Measurements from ENCODE around the gene PLD4.
"Not testable (repeated sequence)": the region's sequence is repeated elsewhere in the genome, so short reads cannot be mapped to it uniquely, and the experiment has no call there.

Gene PLD4

DNA sequence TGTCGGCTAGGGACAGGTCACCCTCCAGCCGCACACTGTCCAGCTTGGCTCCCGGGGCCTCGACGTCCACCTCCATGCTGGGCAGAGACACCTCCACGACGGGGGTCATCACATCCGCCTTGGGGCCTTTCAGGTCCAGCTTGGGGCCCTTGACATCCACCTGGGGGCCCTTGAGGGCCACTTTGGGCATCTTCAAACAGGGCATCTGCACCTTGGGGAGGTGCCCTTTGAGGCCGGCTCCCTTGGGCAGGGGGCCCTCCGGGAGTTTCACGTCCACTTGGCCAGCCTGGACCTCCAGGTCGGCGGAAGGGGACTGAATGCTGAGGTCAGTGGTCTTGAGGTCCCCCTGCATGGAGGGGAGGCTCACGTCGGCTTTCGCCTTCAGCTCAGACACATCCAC lies 17.9 kb downstream of the PLD4 start:
- no peak for DNase-seq

DNA sequence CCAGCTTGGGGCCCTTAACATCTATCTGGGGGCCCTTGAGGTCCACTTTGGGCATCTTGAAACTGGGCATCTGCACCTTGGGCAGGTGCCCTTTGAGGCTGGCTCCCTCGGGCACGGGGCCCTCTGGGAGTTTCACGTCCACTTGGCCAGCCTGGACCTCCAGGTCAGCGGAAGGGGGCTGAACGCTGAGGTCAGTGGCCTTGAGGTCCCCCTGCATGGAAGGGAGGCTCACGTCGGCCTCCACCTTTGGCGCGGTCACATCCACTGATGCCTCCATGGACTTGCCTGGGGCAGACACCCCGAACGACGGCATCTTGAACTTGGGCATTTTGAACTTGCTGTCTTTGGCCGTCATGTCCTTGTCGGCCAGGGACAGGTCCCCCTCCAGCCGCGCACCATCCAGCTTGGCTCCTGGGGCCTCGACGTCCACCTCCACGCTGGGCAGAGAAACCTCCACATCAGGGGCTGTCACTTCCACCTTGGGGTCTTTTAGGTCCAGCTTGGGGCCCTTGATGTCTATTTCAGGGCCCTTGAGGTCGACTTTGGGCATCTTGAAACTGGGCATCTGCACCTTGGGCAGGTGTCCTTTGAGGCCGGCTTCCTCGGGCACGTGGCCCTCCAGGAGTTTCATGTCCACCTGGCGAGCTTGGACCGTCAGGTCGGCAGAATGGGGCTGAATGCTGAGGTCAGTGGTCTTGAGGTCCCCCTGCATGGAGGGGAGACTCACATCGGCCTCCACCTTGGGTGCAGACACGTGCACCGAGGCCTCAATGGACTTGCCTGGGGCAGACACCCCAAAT lies 18.7 kb downstream of the PLD4 start:
- DNase-seq = not testable (repeated sequence)

DNA sequence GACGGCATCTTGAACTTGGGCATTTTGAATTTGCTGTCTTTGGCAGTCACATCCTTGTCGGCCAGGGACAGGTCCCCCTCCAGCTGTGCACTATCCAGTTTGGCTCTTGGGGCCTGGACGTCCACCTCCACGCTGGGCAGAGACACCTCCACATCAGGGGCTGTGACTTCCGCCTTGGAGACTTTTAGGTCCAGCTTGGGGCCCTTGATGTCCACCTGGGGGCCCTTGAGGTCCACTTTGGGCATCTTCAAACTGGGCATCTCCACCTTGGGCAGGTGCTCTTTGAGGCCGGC lies 19.3 kb downstream of the PLD4 start:
- not testable (repeated sequence) for DNase-seq

DNA sequence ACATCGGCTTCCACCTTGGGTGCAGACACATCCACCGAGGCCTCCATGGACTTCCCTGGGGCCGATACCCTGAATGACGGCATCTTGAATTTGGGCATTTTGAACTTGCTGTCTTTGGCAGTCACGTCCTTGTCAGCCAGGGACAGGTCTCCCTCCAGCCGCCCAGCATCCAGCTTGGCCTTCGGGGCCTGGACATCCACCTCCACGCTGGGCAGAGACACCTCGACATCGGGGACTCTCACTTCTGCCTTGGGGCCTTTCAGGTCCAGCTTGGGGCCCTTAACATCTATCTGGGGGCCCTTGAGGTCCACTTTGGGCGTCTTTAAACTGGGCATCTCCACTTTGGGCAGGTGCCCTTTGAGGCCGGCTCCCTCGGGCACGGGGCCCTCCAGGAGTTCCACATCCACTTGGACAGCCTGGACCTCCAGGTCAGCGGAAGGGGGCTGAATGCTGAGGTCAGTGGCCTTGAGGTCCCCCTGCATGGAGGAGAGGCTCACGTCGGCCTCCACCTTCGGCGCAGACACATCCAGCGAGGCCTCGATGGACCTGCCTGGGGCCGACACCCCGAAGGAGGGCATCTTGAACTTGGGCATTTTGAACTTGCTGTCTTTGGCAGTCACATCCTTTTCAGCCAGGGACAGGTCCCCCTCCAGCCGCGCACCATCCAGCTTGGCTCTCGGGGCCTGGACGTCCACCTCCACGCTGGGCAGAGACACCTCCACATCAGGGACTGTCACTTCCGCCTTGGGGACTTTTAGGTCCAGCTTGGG lies 19.9 kb downstream of the PLD4 start:
- DNase-seq = not testable (repeated sequence)

DNA sequence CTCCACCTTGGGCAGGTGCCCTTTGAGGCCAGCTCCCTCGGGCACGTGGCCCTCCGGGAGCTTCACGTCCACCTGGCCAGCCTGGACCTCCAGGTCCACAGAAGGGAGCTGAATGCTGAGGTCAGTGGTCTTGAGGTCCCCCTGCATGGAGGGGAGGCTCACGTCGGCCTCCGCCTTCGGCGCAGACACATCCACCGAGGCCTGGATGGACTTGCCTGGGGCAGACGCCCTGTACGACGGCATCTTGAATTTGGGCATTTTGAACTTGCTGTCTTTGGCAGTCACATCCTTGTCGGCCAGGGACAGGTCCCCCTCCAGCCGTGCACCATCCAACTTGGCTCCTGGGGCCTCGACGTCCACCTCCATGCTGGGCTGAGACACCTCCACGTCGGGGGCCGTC lies 20.6 kb downstream of the PLD4 start:
- not testable (repeated sequence) for DNase-seq

DNA sequence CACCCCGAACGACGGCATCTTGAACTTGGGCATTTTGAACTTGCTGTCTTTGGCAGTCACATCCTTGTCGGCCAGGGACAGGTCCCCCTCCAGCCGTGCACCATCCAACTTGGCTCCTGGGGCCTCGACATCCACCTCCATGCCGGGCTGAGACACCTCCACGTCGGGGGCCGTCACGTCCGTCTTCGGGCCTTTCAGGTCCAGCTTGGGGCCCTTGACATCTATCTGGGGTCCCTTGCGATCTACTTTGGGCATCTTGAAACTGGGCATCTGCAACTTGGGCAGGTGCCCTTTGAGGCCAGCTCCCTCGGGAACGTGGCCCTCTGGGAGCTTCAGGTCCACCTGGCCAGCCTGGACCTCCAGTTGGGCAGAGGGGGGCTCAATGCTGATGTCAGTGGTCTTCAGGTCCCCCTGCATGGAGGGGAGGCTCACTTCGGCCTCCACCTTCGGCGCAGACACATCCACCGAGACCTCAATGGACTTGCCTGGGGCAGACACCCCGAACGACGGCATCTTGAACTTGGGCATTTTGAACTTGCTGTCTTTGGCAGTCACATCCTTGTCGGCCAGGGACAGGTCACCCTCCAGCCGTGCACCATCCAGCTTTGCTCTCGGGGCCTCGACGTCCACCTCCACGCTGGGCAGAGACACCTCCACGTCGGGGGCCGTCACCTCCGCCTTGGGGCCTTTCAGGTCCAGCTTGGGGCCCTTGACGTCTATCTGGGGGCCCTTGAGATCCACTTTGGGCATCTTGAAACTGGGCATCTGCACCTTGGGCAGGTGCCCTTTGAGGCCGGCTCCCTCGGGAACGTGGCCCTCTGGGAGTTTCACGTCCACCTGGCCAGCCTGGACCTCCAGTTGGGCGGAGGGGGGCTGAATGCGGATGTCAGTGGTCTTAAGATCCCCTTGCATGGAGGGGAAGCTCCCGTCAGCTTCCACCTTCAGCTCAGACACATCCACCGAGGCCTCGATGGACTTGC lies 21.6 kb downstream of the PLD4 start:
- not testable (repeated sequence) for DNase-seq

DNA sequence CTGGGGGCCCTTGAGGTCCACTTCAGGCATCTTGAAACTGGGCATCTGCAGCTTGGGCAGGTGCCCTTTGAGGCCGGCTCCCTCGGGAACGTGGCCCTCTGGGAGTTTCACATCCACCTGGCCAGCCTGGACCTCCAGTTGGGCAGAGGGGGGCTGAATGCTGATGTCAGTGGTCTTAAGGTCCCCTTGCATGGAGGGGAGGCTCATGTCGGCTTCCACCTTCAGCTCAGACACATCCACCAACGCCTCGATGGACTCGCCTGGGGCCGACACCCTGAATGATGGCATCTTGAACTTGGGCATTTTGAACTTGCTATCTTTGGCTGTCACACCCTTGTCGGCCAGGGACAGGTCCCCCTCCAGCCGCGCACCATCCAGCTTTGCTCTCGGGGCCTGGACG lies 22.5 kb downstream of the PLD4 start:
- DNase-seq = not testable (repeated sequence)

DNA sequence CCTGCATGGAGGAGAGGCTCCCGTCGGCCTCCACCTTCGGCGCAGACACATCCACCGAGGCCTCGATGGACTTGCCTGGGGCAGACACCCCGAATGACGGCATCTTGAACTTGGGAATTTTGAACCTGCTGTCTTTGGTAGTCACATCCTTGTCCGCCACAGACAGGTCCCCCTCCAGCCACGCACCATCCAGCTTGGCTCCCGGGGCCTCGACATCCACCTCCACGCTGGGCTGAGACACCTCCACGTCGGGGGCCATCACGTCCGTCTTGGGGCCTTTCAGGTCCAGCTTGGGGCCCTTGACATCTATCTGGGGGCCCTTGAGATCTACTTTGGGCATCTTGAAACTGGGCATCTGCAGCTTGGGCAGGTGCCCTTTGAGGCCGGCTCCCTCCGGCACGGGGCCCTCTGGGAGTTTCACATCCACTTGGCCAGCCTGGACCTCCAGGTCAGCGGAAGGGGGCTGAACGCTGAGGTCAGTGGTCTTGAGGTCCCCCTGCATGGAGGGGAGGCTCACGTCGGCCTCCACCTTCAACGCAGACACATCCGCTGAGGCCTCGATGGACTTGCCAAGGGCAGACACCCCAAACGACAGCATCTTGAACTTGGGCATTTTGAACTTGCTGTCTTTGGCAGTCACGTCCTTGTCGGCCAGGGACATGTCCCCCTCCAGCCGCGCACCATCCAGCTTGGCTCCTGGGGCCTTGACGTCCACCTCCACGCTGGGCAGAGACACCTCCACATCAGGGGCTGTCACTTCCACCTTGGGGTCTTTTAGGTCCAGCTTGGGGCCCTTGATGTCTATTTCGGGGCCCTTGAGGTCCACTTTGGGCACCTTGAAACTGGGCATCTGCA lies 23.4 kb downstream of the PLD4 start:
- DNase-seq = not testable (repeated sequence)

DNA sequence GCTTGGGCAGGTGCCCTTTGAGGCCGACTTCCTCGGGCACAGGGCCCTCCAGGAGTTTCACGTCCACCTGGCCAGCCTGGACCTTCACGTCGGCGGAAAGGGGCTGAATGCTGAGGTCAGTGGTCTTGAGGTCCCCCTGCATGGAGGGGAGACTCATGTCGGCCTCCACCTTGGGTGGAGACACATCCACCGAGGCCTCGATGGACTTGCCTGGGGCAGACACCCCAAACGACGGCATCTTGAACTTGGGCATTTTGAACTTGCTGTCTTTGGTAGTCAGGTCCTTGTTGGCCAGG lies 24.0 kb downstream of the PLD4 start:
- no peak for DNase-seq

DNA sequence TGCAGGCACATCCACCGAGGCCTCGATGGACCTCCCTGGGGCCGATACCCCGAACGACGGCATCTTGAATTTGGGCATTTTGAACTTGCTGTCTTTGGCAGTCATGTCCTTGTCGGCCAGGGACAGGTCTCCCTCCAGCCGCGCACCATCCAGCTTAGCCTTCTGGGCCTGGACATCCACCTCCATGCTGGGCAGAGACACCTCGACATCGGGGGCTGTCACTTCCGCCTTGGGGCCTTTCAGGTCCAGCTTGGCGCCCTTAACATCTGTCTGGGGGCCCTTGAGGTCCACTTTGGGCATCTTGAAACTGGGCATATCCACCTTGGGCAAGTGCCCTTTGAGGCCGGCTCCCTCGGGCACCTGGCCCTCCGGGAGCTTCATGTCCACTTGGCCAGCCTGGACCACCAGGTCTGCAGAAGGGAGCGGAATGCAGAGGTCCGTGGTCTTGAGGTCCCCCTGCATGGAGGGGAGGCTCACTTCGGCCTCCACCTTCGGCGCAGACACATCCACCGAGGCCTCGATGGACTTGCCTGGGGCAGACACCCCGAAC lies 24.8 kb downstream of the PLD4 start:
- not testable (repeated sequence) for DNase-seq

DNA sequence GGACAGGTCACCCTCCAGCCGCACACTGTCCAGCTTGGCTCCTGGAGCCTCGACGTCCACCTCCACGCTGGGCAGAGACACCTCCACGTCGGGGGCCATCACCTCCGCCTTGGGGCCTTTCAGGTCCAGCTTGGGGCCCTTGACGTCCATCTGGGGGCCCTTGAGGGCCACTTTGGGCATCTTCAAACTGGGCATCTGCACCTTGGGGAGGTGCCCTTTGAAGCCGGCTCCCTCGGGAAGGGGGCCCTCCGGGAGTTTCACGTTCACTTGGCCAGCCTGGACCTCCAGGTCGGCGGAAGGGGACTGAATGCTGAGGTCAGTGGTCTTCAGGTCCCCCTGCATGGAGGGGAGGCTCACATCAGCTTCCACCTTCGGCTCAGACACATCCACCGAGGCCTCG lies 25.3 kb downstream of the PLD4 start:
- no peak for DNase-seq

DNA sequence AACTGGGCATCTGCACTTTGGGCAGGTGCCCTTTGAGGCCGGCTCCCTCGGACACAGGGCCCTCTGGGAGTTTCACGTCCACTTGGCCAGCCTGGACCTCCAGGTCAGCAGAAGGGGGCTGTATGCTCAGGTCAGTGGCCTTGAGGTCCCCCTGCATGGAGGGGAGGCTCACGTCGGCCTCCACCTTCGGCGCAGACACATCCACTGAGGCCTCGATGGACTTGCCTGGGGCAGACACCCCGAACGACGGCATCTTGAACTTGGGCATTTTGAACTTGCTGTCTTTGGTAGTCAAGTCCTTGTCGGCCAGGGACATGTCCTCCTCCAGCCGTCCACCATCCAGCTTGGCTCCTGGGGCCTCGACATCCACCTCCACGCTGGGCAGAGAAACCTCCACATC lies 26.0 kb downstream of the PLD4 start:
- DNase-seq = not testable (repeated sequence)

DNA sequence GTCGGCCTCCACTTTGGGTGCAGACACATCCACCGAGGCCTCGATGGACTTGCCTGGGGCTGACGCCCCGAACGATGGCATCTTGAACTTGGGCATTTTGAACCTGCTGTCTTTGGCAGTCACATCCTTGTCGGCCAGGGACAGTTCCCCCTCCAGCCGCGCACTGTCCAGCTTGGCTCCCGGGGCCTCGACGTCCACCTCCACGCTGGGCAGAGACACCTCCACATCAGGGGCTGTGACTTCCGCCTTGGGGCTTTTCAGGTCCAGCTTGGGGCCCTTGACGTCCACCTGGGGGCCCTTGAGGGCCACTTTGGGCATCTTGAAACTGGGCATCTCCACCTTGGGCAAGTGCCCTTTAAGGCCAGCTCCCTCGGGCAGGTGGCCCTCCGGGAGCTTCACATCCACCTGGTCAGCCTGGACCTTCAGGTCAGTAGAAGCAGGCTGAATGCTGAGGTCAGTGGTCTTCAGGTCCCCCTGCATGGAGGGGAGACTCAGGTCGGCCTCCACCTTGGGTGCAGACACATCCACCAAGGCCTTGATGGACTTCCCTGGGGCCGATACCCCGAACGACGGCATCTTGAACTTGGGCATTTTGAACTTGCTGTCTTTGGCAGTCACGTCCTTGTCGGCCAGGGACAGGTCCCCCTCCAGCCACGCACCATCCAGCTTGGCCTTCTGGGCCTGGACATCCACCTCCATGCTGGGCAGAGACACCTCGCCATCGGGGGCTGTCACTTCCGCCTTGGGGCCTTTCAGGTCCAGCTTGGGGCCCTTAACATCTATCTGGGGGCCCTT lies 27.4 kb downstream of the PLD4 start:
- DNase-seq = not testable (repeated sequence)

DNA sequence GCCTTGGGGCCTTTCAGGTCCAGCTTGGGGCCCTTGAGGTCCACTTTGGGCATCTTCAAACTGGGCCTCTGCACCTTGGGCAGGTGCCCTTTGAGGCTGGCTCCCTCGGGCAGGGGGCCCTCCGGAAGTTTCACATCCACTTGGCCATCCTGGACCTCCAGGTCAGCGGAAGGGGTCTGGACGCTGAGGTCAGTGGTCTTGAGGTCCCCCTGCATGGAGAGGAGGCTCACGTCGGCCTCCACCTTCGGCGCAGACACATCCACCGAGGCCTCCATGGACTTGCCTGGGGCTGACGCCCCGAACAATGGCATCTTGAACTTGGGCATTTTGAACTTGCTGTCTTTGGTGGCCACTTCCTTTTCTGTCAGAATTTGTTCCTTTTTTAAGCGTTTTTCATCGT lies 28.4 kb downstream of the PLD4 start:
- DNase-seq = no peak

DNA sequence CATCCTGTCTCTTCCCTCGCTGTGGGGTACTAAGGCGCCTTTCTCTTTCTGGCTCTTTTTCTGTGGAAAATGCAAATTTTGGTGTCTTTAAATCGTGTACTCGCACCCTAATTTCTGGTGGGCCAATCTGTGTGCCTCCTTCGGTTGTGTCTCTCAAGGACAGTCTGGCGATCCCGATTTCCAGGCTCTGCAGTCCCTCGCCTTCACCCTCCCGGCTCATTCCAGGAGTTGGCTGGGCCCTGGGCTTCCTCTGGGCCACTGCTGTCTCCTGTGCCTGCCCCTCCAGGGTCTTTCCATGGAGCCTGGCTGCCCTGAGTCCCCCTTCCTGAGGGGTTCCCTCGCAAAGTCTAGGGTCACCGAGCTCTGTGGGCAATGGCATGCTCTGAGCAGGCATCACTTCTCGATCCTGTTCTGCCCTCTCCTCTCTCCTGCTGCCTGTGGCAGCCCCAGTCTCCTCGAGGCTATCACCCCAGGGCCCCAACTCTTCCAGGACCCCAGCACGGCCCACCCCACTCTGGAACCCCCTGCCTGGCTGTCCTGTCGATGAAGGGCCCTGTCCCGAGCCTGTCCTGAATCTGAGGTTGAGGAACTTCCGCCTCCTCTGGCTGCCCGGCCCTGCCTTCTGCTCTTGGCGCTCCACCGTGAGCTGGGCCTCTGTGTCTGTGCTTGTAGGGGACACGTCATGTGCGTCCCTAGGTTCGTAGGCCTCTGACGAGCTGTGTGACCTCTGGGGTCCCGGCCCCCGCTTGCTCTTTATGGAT lies 29.4 kb downstream of the PLD4 start:
- DNase-seq = no peak

DNA sequence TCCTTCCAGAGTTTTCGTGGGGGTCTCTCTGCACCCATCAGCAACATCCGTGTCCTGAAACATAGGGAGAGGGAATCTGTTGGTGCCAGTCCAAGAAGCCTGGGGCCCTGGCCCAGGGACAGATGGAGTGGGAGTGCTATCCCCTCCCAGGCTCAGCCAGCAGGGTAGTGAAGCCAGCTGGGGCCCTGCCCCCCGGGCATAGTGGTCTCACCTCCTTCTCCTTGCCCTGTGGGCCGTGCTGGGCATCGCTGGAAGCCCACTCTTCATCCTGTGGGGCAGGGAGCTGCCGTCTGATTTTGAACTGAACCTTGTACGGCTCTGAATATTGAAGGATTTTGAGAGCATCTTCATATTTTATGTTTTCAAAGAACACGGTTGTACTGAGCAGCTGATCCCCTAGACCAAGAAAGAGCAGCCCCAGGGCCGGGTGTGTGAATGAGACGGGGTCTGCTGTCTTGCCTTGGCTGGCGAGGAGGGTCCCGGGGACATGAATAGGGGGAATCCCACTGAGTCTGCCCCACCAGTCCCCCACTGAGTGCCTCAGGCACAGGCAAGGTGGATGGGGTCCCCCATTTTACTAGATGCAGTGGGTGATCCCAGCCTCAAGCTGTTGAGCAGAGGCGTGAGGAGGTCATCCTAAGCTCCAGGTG lies 30.2 kb downstream of the PLD4 start:
- no peak for DNase-seq

DNA sequence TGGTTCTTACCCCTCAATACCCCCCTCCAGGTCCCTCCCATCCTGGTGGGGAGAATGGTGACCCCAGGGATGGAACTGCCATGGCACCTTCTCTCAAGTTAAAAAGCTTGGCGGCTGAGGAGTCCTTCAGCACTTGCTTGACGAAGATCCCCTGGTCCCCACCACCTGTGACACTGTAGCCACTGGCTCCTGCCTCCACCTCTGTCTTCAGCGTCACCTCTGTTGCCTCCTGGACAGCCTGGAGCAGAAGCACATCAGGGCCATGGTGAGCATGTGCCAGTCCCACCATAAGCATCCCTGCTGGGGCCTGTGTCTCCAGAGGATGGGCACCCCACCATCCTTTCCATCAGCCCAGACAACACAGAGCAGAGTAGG lies 30.7 kb downstream of the PLD4 start:
- no peak for DNase-seq

DNA sequence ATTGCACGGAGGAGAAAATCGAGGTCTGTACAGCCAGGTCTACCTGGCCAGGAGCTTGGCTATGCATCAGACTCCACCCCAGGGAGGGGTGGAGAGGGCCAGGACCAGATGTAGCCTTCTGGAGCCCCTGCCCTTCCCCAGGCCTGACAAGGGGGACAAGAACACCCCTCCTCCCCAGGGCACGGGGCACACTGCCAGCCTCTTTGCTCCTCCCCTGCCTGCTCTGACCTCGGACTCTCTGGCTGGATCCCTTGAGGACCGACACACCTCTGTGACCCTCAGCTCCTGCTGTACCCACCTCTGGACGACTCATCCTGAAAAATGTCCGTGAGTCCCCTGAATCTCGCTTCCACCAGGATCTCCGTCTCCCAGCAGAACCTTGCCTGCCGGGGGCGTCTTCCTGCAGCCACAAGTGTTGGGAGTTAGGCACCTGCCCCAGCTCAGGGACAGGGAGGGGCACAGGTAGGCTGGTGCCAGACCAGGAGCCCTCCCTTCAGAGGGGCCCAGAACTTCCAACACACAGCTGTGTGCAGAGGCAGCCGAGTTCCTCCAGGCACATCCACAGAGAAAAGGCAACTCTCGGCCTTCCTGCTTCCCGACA lies 31.7 kb downstream of the PLD4 start:
- DNase-seq = no peak

All from T1000 (cell line).